ENCODE data around the gene ARHGAP27. TPM values are rescaled to one million over a fixed set of nuclear protein-coding genes. Genes with fewer than 3 reads are reported as not detected.
A peak's percentile ranks its signal among the peaks of the same experiment; 100 is the strongest.

ARHGAP27 gene
- total RNA-seq, 1 experiment from 2014 or later = 61.4 TPM

GRCh38 chr17:45423975-45424335, 8.7 kb downstream of the ARHGAP27 start:
- 0 out of 2 replicates have a peak, but pooled peaks cover 9% of the 10 kb centered on the region for H3K36me3 ChIP-seq (ENCODE audit: low read depth)
- H3K79me2 ChIP-seq (ENCODE audit: low read depth) = peaks cover 74% of the 10 kb centered on the region
- CTCF ChIA-PET = interaction anchor here (0.7 kb wide), 1 partner anchor 208 kb away, joined by 3 read pairs; no protein-coding TSS in a partner anchor
- H3F3A ChIP-seq (ENCODE audit: insufficient read depth, low read depth) = peaks cover 24% of the 10 kb centered on the region
- H3K27ac ChIP-seq = no peak overlapping the region
- H3K4me3 ChIP-seq = peak overlapping the region; percentile 65
- H3K27me3 ChIP-seq (ENCODE audit: insufficient read depth, low read depth) = no peaks in the 10 kb centered on the region
- peaks cover 49% of the 10 kb centered on the region for H3K4me1 ChIP-seq (replicated peaks; ENCODE audit: insufficient read depth)
- H3K9me2 ChIP-seq (ENCODE audit: insufficient read depth) = no peaks in the 10 kb centered on the region
- TF ChIP-seq CTCF (conservative IDR thresholded peaks at IDR 0.05) (no peak), EZH2 (IDR thresholded peaks at IDR 0.05; ENCODE audit: low read depth) (no peak)
- H2AFZ ChIP-seq = no peak overlapping the region
- H3K4me2 ChIP-seq = peak overlapping the region; percentile 99
- intact Hi-C loops (cut with micrococcal nuclease; ENCODE audit: unreplicated experiment) = loop anchor here (2.0 to 10.0 kb wide), 2 partner anchors 27 to 411 kb away; no protein-coding TSS in a partner anchor
- BruUV-seq (replicated peaks) = no TSS peak
- H4K20me1 ChIP-seq (ENCODE audit: insufficient read depth) = peaks cover 51% of the 10 kb centered on the region
- POLR2A ChIA-PET (ENCODE audit: unreplicated experiment) = interaction anchor here (0.6 to 0.7 kb wide), 4 partner anchors 107 to 1108 kb away, joined by 3 to 41 read pairs (median 3); no protein-coding TSS in a partner anchor
- no peaks in the 10 kb centered on the region for H3K9me3 ChIP-seq (ENCODE audit: insufficient read depth, low read depth)
- DNase-seq = peak in 1 of 2 experiments; percentile 28

- intact Hi-C loops (cut with micrococcal nuclease; ENCODE audit: unreplicated experiment) = loop anchor here (10.0 kb wide), 1 partner anchor 411 kb away; no protein-coding TSS in a partner anchor
- Histone ChIP-seq H3F3A (ENCODE audit: insufficient read depth, low read depth) (peaks cover 22% of the 10 kb centered on the region), H3K36me3 (ENCODE audit: low read depth) (0 out of 2 replicates have a peak, but pooled peaks cover 9% of the 10 kb centered on the region), H3K27me3 (ENCODE audit: insufficient read depth, low read depth) (no peaks in the 10 kb centered on the region), H4K20me1 (ENCODE audit: insufficient read depth) (peaks cover 56% of the 10 kb centered on the region), H3K9me3 (ENCODE audit: insufficient read depth, low read depth) (no peaks in the 10 kb centered on the region), H3K27ac (no peak overlapping the region), H3K4me1 (replicated peaks; ENCODE audit: insufficient read depth) (peaks cover 49% of the 10 kb centered on the region), H2AFZ (no peak overlapping the region), H3K9me2 (ENCODE audit: insufficient read depth) (no peaks in the 10 kb centered on the region), H3K4me3 (peak overlapping the region; percentile 65), H3K79me2 (ENCODE audit: low read depth) (peaks cover 79% of the 10 kb centered on the region), H3K4me2 (peak overlapping the region; percentile 99)
- DNase-seq = no peak
- ChIA-PET POLR2A (ENCODE audit: unreplicated experiment) (interaction anchor here (0.6 kb wide), 2 partner anchors 109 to 268 kb away, joined by 3 to 41 read pairs; no protein-coding TSS in a partner anchor), CTCF (no interaction called here)
- BruUV-seq (replicated peaks) = no TSS peak
- TF ChIP-seq CTCF (conservative IDR thresholded peaks at IDR 0.05) = no peak
- TF ChIP-seq EZH2 (IDR thresholded peaks at IDR 0.05; ENCODE audit: low read depth) = no peak
Observed at GRCh38 chr17:45423304-45423974, 9.2 kb downstream of the ARHGAP27 start.

GRCh38 chr17:45414990-45415881, 17.4 kb downstream of the ARHGAP27 start:
- Histone ChIP-seq H3K27me3 (ENCODE audit: insufficient read depth, low read depth) (no peaks in the 10 kb centered on the region), H3F3A (ENCODE audit: insufficient read depth, low read depth) (peaks cover 30% of the 10 kb centered on the region), H3K79me2 (ENCODE audit: low read depth) (peaks cover 96% of the 10 kb centered on the region), H4K20me1 (ENCODE audit: insufficient read depth) (peaks cover 89% of the 10 kb centered on the region), H3K36me3 (ENCODE audit: low read depth) (0 out of 2 replicates have a peak, but pooled peaks cover 14% of the 10 kb centered on the region), H3K9me3 (ENCODE audit: insufficient read depth, low read depth) (no peaks in the 10 kb centered on the region), H3K4me2 (no peak overlapping the region), H2AFZ (no peak overlapping the region), H3K4me1 (replicated peaks; ENCODE audit: insufficient read depth) (peaks cover 8% of the 10 kb centered on the region), H3K27ac (no peak overlapping the region), H3K4me3 (no peak overlapping the region), H3K9me2 (ENCODE audit: insufficient read depth) (no peaks in the 10 kb centered on the region)
- intact Hi-C loops (cut with micrococcal nuclease; ENCODE audit: unreplicated experiment) = no loop called here
- ChIA-PET POLR2A (ENCODE audit: unreplicated experiment) (interaction anchor here (0.6 kb wide), 1 partner anchor 73 kb away, joined by 3 read pairs; no protein-coding TSS in a partner anchor), CTCF (no interaction called here)
- no TSS peak for BruUV-seq (replicated peaks)
- TF ChIP-seq CTCF (conservative IDR thresholded peaks at IDR 0.05) (no peak), EZH2 (IDR thresholded peaks at IDR 0.05; ENCODE audit: low read depth) (no peak)
- DNase-seq = peak in 1 of 2 experiments; percentile 42

Data from PC-9 (cell line).